Coronary artery (tissue), 2 donors: ENCODE data around the gene TRIM46.

Experiments
- DNase-seq: peaks from one replicate; pipeline ENCODE4 v3.0.0-alpha.2; 2017; ENCODE audit warnings: low spot score
- H3K27ac ChIP-seq, 2 donors: fragments of 200-600 bp; sonication (generic); one replicate each; pipeline ENCODE4 v1.5.1; 2016 to 2019
- H3K4me3 ChIP-seq: fragments of 200-600 bp; sonication (generic); 2 replicates; pipeline ENCODE4 v1.5.1; 2016; ENCODE audit warnings: mild to moderate bottlenecking, moderate library complexity
- TF ChIP-seq, protein P1 (sequence below): fragments of 200-600 bp; sonication (generic); IDR thresholded peaks from one replicate; pipeline ENCODE4 v1.5.1; 2019; ENCODE audit warnings: antibody characterized with exemption

The TRIM46 gene, protein sequence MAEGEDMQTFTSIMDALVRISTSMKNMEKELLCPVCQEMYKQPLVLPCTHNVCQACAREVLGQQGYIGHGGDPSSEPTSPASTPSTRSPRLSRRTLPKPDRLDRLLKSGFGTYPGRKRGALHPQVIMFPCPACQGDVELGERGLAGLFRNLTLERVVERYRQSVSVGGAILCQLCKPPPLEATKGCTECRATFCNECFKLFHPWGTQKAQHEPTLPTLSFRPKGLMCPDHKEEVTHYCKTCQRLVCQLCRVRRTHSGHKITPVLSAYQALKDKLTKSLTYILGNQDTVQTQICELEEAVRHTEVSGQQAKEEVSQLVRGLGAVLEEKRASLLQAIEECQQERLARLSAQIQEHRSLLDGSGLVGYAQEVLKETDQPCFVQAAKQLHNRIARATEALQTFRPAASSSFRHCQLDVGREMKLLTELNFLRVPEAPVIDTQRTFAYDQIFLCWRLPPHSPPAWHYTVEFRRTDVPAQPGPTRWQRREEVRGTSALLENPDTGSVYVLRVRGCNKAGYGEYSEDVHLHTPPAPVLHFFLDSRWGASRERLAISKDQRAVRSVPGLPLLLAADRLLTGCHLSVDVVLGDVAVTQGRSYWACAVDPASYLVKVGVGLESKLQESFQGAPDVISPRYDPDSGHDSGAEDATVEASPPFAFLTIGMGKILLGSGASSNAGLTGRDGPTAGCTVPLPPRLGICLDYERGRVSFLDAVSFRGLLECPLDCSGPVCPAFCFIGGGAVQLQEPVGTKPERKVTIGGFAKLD

DNA sequence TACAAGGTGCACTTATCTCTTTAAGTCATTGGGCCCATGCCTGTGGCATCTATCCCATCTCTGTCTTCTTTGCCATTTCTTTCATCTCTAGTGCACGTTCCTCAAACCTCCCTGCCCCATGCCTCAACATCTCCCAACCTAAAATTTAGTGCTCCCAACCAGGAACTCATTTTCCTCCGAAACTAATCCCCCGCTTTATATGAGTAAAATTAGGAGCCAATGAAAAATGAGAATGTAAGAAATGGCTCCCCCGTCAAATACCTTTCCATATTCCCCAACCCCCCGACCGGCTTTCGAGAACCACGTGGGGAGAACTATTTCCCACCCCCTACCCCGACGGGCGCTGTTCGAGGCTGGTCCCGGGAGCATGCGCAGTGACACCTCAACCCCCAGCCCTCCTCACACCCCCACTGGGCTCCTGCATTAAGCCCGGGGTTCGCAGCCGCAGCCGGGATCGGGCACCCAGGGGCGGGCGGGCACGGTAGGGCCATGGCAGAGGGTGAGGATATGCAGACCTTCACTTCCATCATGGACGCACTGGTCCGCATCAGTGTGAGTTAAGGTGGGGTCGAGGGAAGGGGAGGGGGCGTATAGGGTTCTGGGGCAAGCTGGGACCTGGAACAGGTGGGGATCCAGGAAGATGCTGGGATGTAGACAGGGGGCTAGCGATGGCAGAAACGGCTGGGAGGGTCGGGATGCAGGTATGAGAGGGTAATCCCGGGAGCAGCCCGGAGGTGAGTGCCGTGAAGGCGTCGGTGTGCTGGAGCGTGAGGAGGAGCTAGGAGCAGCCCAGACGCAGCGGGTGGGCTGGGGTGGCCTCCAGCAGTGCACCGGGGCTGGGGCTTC lies at the start of gene TRIM46:
Gene TRIM46, plus strand, starts transcription at position 372 of the 846 bp plus-strand sequence. Its CDS starts 118 bp downstream, at position 490.
- peak; percentile 75 for DNase-seq
- TF ChIP-seq, protein P1, sequence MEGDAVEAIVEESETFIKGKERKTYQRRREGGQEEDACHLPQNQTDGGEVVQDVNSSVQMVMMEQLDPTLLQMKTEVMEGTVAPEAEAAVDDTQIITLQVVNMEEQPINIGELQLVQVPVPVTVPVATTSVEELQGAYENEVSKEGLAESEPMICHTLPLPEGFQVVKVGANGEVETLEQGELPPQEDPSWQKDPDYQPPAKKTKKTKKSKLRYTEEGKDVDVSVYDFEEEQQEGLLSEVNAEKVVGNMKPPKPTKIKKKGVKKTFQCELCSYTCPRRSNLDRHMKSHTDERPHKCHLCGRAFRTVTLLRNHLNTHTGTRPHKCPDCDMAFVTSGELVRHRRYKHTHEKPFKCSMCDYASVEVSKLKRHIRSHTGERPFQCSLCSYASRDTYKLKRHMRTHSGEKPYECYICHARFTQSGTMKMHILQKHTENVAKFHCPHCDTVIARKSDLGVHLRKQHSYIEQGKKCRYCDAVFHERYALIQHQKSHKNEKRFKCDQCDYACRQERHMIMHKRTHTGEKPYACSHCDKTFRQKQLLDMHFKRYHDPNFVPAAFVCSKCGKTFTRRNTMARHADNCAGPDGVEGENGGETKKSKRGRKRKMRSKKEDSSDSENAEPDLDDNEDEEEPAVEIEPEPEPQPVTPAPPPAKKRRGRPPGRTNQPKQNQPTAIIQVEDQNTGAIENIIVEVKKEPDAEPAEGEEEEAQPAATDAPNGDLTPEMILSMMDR, result peak; percentile 5
- H3K4me3 ChIP-seq, result peak within 1 kb of the TSS; percentile 86
- peak within 1 kb of the TSS; percentile 95 to 96 for H3K27ac ChIP-seq

DNA sequence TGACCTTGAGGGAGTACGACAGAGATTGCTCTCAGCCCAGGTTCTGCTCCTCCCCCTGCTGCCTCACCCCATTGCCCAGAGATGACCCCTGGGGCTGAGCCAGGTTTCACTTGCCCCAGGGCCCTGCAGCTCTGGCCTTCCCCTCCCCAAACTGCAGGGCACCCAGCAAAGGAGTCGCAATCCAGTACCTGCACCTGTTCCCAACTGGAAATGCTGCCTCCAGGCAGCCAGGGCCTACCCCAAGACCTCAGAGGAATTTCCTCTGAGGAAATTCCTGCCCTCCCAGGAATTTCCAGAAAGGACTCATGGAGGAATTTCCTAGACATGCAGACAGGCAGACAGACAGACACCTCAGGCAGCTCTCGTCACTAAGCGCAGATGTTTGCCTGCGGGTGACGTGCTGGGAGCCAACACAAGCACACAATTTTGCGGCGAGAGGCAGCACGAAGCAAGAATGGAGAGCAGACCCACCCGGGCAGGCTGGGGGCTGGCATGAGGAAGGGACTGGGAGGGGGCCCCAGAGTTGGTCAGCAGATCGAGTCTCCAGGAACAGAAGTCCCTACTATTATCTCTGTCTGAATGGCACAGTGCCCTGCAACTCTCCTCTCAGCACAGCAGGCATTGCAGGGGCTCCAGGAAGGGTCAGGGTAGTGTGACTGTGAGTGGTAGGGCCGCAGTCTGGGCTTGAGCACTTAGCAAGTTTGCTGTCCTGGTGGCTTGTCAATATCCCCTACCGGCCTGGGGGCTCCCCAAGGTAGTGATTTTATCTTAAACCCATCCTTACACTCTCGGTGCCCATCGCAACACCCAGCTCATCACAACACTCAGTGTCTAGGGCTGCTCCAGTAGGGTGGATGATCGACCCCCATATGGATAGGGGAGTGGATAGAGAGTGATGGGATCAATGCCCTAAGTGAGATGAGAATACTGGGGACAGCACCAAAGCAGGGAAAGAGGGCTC lies 48.9 kb upstream of the TRIM46 start:
- Histone ChIP-seq H3K27ac (no peak overlapping the region), H3K4me3 (no peak overlapping the region)
- TF ChIP-seq, protein P1, result no peak
- DNase-seq, result no peak

GRCh38 chr1:155125511-155125945 lies 48.1 kb upstream of the TRIM46 start:
- Histone ChIP-seq H3K27ac (peak overlapping the region in 1 of 2 donors; percentile 76), H3K4me3 (no peak overlapping the region)
- no peak for DNase-seq
- TF ChIP-seq, protein P1, result no peak

DNA sequence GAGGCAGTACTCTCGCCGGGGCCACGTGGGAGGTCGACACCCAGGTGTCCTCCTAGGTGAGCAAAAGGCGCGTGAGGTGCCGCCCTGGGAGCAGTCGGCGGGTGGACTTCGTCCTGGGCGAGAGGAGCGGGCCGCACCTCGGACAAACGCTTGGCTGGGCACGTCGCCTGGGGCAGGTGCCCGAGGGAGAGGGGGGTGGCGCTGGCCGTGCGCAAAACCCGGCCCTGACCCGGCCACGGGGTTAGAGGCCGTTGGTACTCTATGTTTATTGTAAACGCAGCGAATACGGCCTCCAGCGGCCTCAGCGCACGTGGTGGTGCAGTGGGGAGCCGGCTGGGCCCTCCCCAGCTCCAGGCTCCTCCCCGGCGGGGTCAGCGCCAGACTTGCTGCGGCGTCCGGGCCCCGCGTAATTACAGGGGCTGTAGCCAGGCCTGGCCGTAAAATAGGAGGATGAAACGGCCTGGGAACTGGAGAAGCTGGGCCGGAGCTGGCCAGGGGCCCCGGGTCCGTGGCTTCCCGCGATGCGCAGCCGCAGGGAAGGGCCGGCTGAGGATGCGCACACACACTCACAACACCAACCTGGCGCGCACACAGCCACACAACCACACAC lies 47.6 kb upstream of the TRIM46 start:
- TF ChIP-seq, protein P1, result no peak
- H3K4me3 ChIP-seq, result peak overlapping the region; percentile 78
- DNase-seq, result no peak
- H3K27ac ChIP-seq, result peak overlapping the region in 1 of 2 donors; percentile 76

- TF ChIP-seq, protein P1, result no peak
- Histone ChIP-seq H3K27ac (peak overlapping the region; percentile 29 to 76), H3K4me3 (peak overlapping the region; percentile 78)
- DNase-seq, result no peak
These were observed 47.0 kb upstream of the TRIM46 start for GRCh38 chr1:155126556-155127104.
